ENCODE results near the gene CARD11. TPM values are rescaled to one million over a fixed set of nuclear protein-coding genes. Genes with fewer than 3 reads are reported as not detected.

Gene CARD11
- polyA plus RNA-seq, 1 of the 3 experiments (the other 2 are of a cell fraction), result not detected

- H4K20me1 ChIP-seq (ENCODE audit: insufficient read depth), result no peaks in the 10 kb centered on the region
- H3K4me1 ChIP-seq (ENCODE audit: control insufficient read depth in 1 of 2, insufficient read depth in 2 of 2, low read depth in 1 of 2, low read length in 1 of 2), result no peaks in the 10 kb centered on the region
- H3K27me3 ChIP-seq (ENCODE audit: insufficient read depth), result no peaks in the 10 kb centered on the region
- no peaks in the 10 kb centered on the region for H3F3A ChIP-seq (replicated peaks; ENCODE audit: insufficient read depth)
- no peak overlapping the region for H3K4me2 ChIP-seq
- no peak overlapping the region for H3K4me3 ChIP-seq (ENCODE audit: low read depth in 2 of 2, low read length in 1 of 2)
- H3K9me2 ChIP-seq, result no peaks in the 10 kb centered on the region
- no peak overlapping the region for H2AFZ ChIP-seq (ENCODE audit: low read depth)
- 0 out of 2 replicates have a peak, but pooled peaks cover 5% of the 10 kb centered on the region for H3K9me3 ChIP-seq
- no peak overlapping the region for H3K9ac ChIP-seq
- 18% methylated on average over 1 of the region's 1 CpG for WGBS (ENCODE audit: low lambda C conversion rate)
- TF ChIP-seq CTCF (IDR thresholded peaks at IDR 0.05) (no peak), CHD2 (IDR thresholded peaks at IDR 0.05; ENCODE audit: low read length, partially characterized antibody) (no peak), POLR2AphosphoS5 (IDR thresholded peaks at IDR 0.05; ENCODE audit: low read depth, low read length) (no peak), EZH2phosphoT487 (IDR thresholded peaks at IDR 0.05; ENCODE audit: borderline replicate concordance, low read depth) (no peak), RCOR1 (IDR thresholded peaks at IDR 0.05; ENCODE audit: low read length) (no peak), EP300 (IDR thresholded peaks at IDR 0.05; ENCODE audit: borderline replicate concordance in 1 of 2, low read depth in 1 of 2, low read length in 1 of 2) (no peak), FOXM1 (IDR thresholded peaks at IDR 0.05; ENCODE audit: low read depth) (no peak), TCF12 (IDR thresholded peaks at IDR 0.05) (no peak), GABPA (IDR thresholded peaks at IDR 0.05; ENCODE audit: low read depth) (no peak), MEF2A (IDR thresholded peaks at IDR 0.05; ENCODE audit: borderline replicate concordance, low read depth) (no peak), SIN3A (IDR thresholded peaks at IDR 0.05; ENCODE audit: borderline replicate concordance, low read depth, low read length) (no peak), RAD21 (IDR thresholded peaks at IDR 0.05; ENCODE audit: low read length) (no peak), SMC3 (IDR thresholded peaks at IDR 0.05; ENCODE audit: low read depth, low read length) (no peak), TAF1 (IDR thresholded peaks at IDR 0.05; ENCODE audit: borderline replicate concordance, low read depth, low read length) (no peak), JUND (IDR thresholded peaks at IDR 0.05) (no peak)
- TF ChIP-seq, protein P1, sequence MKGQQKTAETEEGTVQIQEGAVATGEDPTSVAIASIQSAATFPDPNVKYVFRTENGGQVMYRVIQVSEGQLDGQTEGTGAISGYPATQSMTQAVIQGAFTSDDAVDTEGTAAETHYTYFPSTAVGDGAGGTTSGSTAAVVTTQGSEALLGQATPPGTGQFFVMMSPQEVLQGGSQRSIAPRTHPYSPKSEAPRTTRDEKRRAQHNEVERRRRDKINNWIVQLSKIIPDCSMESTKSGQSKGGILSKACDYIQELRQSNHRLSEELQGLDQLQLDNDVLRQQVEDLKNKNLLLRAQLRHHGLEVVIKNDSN (IDR thresholded peaks at IDR 0.05; ENCODE audit: borderline replicate concordance, low read depth), result no peak
- TF ChIP-seq, protein P2, sequence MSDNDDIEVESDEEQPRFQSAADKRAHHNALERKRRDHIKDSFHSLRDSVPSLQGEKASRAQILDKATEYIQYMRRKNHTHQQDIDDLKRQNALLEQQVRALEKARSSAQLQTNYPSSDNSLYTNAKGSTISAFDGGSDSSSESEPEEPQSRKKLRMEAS (IDR thresholded peaks at IDR 0.05; ENCODE audit: low read depth), result no peak
- TF ChIP-seq, protein P3, sequence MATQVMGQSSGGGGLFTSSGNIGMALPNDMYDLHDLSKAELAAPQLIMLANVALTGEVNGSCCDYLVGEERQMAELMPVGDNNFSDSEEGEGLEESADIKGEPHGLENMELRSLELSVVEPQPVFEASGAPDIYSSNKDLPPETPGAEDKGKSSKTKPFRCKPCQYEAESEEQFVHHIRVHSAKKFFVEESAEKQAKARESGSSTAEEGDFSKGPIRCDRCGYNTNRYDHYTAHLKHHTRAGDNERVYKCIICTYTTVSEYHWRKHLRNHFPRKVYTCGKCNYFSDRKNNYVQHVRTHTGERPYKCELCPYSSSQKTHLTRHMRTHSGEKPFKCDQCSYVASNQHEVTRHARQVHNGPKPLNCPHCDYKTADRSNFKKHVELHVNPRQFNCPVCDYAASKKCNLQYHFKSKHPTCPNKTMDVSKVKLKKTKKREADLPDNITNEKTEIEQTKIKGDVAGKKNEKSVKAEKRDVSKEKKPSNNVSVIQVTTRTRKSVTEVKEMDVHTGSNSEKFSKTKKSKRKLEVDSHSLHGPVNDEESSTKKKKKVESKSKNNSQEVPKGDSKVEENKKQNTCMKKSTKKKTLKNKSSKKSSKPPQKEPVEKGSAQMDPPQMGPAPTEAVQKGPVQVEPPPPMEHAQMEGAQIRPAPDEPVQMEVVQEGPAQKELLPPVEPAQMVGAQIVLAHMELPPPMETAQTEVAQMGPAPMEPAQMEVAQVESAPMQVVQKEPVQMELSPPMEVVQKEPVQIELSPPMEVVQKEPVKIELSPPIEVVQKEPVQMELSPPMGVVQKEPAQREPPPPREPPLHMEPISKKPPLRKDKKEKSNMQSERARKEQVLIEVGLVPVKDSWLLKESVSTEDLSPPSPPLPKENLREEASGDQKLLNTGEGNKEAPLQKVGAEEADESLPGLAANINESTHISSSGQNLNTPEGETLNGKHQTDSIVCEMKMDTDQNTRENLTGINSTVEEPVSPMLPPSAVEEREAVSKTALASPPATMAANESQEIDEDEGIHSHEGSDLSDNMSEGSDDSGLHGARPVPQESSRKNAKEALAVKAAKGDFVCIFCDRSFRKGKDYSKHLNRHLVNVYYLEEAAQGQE (IDR thresholded peaks at IDR 0.05; ENCODE audit: low read depth, low read length), result no peak
- TF ChIP-seq, protein P4, sequence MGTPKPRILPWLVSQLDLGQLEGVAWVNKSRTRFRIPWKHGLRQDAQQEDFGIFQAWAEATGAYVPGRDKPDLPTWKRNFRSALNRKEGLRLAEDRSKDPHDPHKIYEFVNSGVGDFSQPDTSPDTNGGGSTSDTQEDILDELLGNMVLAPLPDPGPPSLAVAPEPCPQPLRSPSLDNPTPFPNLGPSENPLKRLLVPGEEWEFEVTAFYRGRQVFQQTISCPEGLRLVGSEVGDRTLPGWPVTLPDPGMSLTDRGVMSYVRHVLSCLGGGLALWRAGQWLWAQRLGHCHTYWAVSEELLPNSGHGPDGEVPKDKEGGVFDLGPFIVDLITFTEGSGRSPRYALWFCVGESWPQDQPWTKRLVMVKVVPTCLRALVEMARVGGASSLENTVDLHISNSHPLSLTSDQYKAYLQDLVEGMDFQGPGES (IDR thresholded peaks at IDR 0.05; ENCODE audit: low read depth, low read length), result no peak
- ChIA-PET CTCF (no interaction called here), POLR2A (no interaction called here)
- H3K79me2 ChIP-seq (ENCODE audit: insufficient read depth), result no peaks in the 10 kb centered on the region
- no peaks in the 10 kb centered on the region for H3K36me3 ChIP-seq (replicated peaks in 1 of 2; ENCODE audit: control insufficient read depth in 1 of 2, insufficient read depth in 2 of 2, low read length in 1 of 2)
- H3K27ac ChIP-seq (ENCODE audit: low read depth in 2 of 2, low read length in 1 of 2), result no peak overlapping the region
- DNase-seq, result no peak
Measured at GRCh38 chr7:3020416-3020815, 23.3 kb downstream of the CARD11 start.

Measured in SK-N-SH (cell line).